Raji (cell line): ENCODE measurements around the gene LIN28A.

Source experiments
- POLR2A ChIP-seq: IDR thresholded peaks from 2 replicates; pipeline ENCODE4 v1.6.1; 2011; ENCODE audit warnings: low read depth, low read length, control low read depth; ENCODE audit not compliant: insufficient read depth

LIN28A gene

DNA sequence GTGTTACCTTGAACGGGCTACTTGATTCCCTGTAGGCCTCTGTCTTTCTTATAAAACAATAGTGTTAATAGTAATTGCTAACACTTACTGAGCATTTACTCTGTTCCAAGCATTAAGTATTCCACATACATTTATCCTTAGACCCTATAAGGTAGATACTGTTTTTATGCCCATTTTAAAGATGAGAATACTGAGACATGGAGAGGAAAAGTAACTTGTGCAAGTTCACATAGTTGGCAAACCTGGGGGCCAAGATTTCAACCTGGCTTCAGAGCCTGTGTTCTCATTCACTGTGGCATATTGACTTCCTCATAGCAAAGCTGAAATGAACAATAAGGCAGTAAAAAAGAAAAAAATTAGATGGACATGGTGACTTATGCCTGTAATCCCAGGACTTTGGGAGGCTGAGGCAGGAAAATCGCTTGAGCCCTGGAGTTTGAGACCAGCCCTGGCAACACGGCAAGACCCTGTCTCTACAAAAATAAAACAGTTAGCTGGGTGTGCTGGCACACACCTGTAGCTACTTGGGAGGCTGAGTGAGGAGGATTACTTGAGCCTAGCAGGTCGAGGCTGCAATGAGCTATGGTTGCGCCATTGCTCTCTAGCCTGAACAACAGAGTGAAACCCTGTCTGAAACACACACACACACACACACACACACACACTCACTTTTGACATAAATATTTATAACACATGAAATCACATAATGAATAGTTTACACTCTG is 42.0 kb downstream of the LIN28A start:
- TF ChIP-seq POLR2A, result no peak

DNA sequence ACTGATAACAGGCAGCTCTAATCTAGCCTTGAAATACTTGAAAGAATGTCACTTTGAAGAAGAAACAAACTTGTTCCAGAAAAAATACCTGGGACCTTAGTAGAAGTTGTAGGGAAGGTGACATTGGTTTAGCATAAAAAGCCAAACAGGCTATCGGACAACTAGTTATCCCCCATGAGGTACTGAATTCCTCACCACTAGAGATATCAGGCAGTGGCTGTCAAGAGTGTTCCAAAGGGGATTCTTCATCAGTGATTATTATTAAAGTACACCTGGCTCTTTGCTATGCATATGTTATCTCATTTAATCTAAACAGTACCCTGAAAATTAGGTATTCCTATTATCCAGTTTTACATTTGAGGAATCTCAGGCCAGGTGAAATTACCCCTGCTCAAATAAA is 48.5 kb downstream of the LIN28A start:
- no peak for TF ChIP-seq POLR2A

DNA sequence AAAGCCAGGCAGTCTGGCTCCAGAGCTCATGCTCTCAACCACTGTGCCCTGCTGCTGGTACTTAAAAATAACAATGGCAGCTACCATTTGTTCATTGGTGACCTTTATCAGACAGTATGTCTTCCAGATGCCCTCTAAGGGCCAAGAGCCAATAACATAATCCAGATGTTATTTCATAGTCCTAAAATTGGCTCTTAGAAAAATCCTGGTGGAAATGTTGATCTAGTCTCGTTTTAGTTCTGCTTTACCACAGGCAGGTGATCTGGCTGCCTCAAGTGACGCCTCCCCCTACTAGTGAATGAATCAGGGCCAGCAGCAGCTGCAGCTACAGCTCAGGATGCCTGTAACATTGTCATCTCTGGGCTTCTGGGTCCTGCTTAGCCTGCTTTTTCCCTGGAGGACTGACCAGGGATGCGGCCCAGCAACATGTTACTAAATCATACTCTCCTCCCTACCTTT is 49.0 kb downstream of the LIN28A start:
- no peak for TF ChIP-seq POLR2A

DNA sequence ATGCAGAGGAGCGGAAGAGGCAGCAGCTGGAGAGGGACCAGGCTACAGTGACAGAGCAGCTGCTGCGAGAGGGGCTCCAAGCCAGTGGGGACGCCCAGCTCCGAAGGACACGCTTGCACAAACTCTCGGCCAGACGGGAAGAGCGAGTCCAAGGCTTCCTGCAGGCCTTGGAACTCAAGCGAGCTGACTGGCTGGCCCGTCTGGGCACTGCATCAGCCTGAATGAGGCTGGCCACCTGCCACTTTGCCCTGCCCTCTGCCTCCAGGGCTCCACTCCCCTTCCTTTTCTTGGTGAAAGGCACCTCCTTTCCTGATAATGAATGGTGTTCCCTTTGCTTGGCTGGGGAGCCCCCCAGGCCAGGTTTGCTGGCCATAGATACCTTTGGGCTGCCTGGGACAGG is 58.3 kb downstream of the LIN28A start:
- TF ChIP-seq POLR2A, result no peak; the same call in 1 of the 2 replicates

DNA sequence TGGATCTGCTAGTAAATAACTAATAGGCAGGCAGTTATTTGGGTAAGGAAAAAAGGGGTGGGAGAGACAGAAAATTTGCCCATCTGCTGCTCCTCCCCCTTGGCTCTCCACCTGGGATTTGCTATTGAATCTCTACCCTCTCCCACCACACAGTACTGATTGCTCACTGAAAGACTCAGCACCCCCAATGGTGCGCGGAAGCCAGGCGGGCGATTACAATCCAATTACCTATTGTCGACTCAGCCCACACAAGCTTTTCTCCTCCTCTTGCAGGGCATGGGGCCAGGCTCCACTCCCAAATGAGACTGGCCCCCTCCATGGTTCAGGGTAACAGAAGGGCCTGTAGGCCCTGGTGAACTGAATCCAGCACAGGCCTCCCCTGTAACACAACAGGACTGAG is 58.9 kb downstream of the LIN28A start:
- 0 out of 2 replicates have a peak, but pooled peaks have one; percentile 12 for TF ChIP-seq POLR2A

DNA sequence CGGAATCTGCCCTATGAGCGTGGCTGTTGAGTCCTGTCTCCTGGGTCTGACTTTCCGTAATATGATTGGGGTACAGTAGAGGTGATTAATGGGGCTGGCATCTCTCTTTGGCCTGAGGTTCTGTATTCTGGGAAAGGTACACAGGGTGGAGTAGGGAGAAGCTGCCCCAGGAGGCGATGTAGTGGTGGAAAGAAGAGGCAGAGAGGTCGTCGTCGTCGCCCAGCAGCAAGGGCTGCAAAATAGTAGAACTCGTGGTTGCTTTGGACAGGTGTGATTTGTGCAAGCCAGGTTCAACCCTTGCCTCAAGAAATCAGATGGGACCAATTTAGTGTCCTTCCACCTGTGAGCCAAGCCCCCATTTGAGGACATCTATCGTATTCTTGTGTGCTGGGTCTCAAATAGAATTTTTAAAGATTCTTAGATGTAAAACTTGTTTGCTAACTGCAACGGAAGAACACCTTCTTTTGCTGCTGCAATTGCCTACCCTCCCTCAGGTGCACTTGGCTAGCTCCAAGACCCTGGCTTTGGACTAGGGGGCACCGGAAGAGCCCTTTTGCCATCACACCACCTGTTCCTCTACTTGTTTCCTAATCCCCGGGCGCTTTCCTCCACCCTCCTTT is 60.4 kb downstream of the LIN28A start:
- peak; percentile 32; the same call in 1 of the 2 replicates for TF ChIP-seq POLR2A

DNA sequence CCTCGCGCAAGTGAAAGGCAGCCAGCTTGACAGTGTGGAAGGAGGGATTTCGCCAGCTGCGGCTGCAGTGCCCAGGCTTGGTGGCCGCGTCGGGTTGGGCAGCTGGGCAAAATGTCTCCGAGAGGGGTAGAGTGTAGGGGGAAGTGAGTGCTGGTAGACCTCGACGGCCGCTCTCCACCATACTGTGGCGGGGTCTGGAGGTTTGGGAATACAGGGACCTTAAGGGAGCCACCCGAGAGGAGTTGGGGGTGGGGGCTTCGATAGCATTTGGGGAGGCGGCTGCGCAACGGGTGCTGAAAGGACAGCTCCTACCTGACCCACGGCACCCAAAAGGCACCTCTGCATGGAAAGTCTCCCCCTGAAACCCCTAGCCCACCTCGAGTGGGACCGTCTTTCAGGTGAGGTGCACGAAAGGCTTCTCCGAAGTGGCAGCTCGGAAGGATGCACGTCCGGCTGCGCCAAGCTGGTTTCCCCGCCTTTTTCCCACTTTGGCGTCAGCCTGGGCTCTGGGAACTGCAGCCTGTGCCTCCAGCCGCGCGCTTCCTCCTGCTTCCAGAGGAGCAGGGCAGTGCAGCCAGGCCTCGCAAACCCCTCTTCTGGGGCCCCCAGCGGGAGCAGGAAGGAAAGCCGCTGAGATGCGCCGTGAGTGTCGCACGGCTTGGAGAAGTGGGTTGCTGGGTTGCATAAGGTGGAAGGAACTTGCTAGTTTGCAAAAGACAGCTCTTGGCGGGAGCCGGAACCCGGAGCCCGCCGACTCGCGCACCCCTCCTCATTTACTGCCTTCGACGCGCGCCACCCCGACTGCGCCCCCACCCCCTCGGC is 61.1 kb downstream of the LIN28A start:
- peak; percentile 54 for TF ChIP-seq POLR2A

DNA sequence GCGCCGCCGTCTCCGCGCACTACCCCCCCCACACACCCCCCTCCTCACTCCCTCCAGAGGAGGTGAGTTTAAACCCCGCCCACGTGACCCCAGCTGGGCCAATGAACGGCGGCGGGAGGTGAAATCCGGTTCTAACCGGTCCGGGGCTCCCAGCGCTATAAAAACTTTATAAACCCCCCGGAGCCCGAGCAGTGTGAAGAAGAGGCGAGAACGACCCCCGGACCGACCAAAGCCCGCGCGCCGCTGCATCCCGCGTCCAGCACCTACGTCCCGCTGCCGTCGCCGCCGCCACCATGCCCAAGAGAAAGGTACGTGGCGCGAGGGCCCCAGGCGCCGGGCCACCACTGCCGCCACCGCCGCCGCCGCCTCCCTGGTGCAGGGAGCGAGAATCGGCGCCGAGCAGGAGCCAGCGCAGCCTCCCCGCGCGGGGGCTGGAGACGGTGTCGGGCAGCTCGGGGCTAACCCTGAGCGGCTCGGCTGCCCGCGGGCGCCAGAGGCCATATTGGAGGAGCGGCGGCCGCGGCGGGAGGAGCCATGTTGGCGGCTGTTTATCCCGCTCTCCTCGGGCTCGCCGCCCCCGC is 61.8 kb downstream of the LIN28A start, which contains the start of gene HMGN2:
Gene HMGN2, plus strand, starts transcription at position 121 of the 581 bp plus-strand sequence. Its CDS starts 173 bp downstream, at position 294.
- TF ChIP-seq POLR2A, result peak; percentile 82

DNA sequence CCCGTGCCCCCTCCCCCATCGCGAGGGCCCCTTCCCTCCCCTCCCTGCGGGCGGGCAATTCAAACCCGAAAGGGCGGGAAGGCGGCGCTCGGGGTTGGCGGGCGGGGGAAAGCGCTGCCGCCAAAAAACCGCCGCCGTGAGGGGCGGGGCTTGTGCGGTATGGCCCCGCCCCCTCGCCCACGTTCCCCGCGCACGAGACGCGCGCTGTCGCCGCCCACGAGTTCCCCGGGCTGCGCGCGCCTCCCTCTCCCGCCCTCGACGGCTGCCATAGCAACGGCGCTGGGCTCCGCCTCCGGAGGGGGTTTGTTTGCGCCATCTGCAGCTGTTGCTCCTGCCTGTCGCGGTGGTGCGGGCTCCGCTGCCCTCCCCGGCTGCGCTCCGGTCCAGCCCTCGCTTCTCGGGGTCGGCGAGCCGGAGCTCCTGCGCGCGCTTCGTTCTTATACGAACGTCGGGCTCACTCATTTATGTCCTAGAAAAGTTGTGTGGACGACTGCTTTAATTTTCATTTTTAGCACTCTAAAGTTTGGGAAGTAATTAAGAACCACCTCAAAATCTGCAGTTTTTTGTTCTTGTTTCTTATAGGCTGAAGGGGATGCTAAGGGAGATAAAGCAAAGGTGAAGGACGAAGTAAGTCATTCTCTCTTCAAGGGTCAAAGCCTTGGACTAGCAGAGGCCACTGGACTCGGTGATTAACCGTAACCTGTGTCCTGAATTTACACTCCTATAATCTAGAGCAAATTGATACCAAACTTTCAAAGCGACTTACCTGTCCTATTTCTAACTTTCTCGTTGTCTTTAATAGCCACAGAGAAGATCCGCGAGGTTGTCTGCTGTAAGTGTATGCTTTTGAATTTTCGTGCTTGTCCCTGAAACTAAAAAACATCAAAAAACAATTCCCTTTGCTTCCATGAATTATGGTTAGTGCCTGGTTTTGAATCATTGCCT is 62.6 kb downstream of the LIN28A start:
- TF ChIP-seq POLR2A, result no peak

DNA sequence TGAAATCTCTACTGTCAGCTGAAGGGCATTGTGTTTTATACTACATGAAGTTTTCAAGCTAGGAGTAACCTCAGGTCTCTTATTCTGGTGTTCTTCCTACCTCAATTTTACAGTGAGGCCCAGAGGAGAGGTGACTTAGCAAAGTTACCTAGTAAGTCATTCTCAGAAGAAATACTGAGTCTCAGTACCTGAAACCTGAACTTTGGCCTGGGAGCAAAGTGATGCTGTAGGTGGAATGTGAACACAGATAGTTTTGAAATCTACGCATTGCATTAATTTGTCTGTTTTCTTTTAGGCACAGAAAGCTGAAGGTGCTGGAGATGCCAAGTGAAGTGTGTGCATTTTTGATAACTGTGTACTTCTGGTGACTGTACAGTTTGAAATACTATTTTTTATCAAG is 64.2 kb downstream of the LIN28A start:
- no peak for TF ChIP-seq POLR2A

DNA sequence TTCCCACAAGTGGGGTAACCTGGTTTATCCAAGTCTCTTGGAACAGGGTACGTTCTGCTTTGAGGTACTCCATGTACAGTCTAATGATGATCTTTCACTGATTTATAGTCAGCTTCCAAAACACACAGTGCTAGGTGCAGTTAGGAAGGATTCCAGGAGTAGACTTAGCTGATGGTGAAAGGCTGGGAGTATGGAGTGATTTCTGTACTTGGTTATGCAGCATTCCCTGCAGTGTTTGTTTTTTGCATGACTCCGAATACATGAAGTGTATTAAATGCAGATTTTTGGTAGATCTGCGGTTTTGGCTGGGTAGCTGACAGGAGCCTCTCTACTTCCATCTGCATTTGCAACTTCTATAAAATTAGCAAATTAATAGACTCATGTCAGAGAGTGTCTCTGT is 65.4 kb downstream of the LIN28A start:
- no peak for TF ChIP-seq POLR2A

DNA sequence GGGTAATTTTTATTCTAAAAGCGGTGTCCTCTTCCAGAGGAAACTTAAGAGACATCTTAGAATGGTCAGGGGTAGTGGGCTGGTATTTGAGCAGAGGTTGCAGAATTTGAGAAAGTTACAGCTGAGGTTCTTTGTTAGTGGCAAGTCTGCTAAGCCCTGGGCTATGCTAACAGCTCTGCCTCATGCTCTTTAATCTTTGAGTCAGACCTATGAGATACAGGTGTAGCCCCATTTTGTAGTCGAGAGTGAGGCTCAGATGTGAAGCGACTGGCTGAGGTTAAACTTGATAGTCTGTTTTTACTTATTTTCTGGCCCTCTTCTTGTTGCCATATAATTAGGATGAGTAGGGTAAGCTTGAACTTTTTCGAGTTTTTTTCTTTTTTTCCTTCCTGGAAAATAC is 66.3 kb downstream of the LIN28A start:
- TF ChIP-seq POLR2A, result no peak

DNA sequence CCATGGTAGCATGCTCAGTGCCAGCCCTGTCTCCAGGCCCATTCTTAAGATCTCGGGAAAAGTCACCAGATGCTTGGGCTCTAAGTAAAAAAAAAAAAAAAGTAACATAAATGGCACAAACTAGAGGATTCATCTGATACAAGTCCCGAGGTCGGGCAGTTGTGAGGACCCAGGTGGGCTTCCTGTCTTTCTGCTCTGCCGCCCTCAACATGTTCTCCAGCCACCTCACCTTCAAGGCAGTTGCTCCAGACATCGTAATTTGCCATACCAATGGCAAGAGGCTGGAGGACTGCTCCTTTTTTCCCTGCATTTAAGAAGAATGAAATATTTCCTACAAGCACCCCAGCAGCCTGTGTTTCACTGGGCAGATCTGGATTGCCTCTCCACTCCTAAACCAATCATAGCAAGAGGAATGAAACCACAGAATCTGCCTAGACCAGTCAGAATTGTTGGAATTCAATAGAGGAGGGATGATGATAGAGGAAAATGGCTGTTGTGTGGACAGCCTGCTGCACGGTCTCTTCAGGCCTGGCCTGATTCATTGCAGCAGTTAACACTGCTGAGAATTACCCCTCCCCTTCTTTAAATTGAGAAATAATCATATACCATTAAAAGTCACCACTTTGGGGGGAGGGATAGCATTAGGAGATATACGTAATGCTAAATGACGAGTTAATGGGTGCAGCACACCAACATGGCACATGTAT is 67.0 kb downstream of the LIN28A start:
- 0 out of 2 replicates have a peak, but pooled peaks have one; percentile 14 for TF ChIP-seq POLR2A

DNA sequence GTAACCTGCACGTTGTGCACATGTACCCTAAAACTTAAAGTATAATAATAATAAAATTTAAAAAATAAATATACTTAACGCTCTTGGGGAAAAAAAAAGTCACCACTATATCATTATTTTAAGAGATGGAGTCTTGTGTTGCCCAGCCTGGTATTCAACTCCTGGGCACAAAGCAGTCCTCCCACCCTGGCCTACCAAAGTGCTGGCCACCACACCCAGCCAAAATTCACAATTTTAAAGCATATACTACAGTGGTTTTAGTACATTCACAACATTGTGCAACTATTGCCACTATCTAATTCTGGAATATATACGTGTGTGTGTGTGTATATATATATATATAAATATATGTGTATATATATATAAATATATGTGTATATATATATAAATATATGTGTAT is 67.5 kb downstream of the LIN28A start:
- TF ChIP-seq POLR2A, result no peak

DNA sequence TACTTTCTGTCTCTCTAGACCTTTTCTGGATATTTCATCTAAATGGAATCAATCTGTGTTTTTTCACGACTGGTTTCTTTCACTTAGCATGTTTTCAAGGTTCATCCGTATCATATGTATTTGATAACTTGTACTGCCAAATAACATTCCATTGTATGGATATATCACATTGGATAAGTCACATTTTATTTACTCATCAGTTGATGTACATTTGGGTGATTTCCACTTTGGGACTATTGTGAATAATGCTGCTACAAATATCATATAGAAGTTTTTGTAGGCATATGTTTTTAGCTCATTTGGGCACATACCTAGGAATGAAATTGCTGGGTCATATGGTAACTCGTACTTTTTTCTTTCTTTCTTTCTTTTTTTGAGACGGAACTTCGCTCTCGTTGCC is 68.4 kb downstream of the LIN28A start:
- no peak for TF ChIP-seq POLR2A
